ENCODE measurements around the gene TSC1.
"Not testable (repeated sequence)": the region's sequence is repeated elsewhere in the genome, so short reads cannot be mapped to it uniquely, and the experiment has no call there.

The TSC1 gene

DNA sequence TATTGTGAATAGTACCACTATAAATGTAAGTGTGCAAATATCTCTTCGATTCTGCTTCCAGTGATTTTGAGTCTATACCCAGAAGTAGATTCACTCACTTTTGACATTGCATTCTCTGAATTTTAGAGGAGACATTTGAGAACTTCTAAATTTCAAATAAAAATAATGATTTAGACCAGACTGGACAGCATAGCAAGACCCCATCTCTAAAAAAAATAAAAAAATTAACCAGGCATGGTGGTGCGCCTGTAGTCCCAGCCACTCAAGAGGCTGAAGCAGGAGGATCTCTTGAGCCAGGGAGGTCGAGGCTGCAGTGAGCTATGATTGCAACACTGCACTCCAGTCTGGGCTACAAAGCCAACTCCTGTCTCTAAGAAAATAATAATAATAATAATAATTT, 32.2 kb upstream of the TSC1 start:
- DNase-seq (ENCODE audit: low read depth): no peak

DNA sequence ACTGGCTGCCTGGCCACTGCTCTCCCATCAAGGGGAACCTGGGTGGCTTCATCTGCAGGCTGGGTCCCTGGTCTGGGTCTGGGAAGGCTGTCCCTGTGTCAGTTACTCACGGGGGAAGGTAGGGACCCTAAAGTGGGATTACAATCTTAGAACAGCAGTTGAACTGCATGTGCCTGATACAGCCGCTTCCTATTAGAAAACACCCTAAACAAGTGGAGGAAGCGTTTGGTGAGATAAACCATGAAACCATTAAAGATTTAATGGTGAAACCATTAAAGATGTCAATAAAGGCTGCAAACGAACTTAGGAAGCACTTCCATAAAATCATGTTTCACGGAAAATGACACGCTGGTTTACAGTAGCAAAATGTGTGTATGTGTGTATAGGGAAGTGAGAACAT, 31.5 kb upstream of the TSC1 start:
- no peak for DNase-seq (ENCODE audit: low read depth)

DNA sequence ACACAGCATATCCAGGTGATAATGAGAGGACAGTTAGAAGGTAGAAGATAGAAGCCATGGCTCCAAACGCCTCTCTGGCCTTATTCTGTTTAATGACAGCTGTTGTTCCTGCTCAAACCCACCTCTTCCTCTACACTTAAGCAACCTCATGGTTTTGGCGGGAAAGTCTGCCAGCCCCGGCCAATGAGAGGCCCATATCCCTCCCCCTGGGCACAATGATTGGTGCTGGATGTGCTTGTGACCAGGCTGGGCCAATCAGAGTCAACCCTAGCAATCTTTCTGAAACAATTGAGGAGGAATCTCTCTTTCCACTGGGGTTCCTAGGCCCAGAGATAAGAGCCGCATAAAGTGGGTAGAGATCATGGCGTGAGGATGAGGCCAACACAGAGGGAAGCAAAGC, 29.3 kb upstream of the TSC1 start:
- no peak for DNase-seq (ENCODE audit: low read depth)

DNA sequence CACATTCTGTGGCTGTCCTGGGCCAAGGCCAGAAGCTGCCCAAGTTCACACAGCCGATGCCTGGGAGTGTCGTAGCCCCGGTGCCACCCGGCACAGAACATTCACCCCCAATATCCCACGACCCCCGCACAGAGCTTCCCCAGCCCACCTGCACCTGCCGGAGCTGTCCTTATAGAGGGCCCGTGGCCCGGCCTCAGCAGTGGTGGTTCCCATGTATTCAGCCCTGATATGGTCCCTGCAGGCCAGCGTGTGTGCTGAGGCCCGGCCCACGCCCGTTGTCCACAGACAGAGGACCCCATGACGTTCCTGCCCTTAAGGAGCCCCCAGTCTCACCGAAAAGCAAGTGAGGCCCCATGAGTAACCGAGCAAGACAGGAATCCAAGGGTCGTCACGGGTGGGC, 28.8 kb upstream of the TSC1 start:
- no peak for DNase-seq (ENCODE audit: low read depth)

DNA sequence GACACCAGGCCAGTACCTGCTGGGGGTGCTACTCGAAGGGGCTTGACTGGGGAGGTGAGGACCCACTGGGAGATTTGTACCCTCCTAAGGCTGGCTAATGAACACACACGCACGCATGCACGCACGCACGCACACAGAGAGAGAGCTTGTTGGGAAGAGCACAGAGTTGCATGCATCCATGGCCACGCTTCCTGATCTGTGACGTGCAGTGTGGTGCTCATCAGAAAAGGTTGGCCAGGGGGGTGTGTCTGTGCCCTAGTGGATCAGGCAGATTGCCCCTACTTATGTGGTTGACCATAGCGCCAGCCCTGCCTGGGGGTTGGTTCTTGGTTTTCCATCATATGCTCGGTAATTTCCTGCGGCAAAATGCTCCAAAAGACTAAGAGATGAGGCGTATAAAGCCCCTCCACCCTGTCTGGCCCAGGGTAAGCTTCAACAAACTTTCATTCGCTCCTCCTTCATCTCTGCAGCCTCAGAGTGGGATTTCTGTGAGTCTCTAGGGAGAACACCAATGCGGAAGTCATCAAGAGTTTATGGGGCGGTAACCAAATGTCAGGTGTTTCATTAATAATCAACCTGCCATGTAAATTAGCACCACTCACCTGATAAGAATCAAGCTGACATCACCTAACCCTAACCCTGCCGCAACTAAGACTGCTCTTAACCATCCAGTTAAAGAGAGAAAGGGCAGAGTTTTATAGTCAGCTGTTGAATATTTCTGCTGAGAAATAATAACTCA, 26.1 kb upstream of the TSC1 start:
- DNase-seq (ENCODE audit: low read depth): no peak

DNA sequence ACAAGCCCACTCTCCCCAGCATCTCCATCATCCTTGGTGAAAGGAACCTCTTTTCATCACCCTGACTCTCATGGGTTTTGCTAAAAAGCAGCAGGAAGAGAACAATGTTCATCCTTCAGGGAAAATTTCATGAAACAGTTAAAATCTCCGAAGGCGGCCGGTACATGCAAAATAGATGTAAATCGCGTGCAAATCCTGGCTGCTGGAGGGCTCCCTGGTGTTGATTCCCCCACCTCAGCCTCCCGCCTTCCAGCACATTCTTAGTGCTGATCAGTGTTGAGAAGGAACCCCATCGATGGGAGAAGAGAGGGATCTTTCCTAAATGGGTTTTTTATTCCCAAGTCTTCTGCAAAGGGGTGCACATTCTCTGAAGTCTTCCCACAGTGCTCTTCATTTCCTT, 25.4 kb upstream of the TSC1 start:
- DNase-seq (ENCODE audit: low read depth): no peak

DNA sequence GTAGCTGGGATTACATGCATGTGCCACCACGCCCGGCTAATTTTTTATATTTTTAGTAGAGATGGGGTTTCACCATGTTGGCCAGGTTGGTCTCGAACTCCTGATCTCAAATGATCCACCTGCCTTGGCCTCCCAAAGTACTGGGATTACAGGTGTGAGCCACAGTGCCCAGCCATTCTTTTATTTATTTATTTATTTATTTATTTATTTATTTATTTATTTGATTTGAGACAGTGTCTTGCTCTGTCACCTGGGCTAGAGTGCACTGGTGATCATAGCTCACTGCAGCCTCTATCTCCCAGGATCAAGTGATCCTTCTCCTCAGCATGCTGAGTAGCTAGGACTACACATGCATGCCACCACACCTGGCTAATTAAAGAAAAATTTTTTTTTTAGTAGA, 23.5 kb upstream of the TSC1 start:
- DNase-seq (ENCODE audit: low read depth): not testable (repeated sequence)

DNA sequence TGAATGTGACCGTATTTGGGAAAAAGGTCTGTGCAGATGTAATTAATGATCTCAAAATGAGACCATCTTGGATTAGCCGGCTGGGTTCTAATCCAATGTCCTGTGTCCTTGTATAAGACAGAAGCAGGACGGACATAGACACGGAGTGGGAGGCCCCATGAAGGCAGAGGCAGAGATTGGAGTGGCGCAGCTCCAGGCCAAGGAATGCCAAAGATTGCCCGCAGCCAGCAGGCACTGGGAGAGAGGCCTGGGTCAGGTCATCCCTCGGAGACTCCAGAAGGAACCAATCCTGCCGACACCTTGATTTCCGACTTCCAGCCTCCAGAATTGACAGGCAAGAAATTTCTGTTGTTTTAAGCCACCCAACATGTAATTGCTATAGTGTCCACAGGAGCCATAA, 21.1 kb upstream of the TSC1 start:
- DNase-seq (ENCODE audit: low read depth): no peak

DNA sequence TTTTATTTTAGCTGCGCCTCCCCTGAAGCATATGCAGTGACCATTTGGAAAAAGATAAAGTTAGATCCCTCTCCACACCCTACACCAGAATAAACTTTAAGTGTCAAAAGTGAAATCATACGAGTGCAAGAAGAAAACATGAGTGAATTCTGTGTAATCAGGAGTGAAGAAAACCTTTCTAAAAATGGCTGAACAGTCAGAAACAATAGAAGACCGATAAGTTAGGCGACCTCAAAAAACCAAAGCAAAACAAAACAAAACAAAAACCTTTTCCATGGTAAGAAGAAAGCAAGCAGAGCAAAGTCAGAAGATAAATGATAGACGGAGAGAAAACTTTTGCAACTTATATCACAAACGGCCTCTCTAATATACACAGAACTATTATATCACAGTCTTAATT, 16.6 kb upstream of the TSC1 start:
- DNase-seq (ENCODE audit: low read depth): no peak

DNA sequence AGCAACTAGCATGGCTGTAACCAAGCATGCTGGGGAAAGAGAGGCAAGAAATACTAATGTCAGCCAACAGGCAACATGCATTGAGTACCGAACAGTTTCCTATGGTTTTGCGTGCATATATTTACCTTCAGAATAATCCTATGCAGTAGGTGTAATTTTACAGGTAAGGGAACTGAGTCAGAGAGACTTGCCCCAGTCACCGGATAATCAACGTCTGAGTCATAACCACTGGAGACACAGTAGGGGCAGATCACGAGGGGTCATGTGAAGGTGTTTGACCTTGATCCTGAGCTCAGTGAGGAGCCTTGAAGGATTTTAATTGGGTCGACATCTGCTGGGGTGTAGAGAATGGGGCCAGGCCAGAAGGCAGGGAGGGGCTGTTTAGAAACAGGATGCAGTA, 13.4 kb upstream of the TSC1 start:
- DNase-seq (ENCODE audit: low read depth): no peak

DNA sequence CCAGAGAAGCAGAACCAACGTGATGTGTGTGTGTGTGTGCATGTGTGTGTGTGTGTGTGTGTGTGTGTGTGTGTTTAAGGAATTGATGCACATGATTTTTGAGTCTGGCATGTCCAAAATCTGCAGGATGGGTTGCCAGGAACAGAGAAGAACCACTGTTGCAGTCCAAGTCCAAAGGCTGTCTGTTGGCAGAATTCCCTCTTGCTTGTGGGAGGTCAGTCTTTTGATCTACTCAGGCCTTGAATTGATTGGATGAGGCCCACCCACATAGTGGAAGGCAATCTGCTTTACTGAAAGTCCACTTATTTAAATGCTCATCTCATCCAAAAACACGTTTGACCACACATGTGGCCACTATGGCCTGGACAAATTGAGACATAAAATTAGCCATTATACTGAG, 11.4 kb upstream of the TSC1 start:
- no peak for DNase-seq (ENCODE audit: low read depth)

DNA sequence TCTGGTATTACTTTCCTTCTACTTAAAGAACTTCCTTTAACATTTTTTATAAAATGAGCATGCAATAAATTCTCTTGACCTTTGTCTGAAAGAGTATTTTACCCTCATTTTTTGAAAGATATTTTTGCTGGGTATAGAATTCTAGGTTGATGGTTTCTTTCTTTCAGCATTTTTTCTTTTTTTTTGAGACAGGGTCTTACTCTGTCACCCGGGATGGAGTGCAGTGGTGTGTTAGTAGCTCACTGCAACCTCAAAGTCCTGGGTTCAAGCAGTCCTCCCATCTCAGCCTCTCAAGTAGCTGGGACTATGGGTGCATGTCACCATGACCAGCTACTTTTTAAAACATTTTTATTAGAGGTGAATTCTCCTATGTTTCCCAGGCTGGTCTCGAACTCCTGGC, 10.7 kb upstream of the TSC1 start:
- DNase-seq (ENCODE audit: low read depth): no peak

DNA sequence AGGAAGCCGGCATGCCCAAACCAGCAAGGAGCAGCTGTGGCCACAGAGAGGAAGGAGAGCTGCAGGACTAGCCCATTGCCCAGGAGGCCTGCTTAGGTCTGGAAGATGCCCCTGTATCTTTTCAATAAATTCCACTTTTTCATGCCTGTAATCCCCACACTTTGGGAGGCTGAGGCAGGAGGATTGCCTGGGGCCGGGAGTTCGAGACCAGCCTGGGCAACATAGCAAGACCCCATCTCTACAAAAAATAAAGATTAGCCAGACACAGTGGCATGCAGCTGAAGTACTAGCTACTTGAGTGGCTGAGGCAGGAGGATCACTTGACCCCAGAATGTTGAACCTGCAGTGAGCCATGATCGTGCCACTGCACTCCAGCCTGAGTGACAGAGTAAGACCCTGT, 5.3 kb upstream of the TSC1 start:
- DNase-seq (ENCODE audit: low read depth): no peak

DNA sequence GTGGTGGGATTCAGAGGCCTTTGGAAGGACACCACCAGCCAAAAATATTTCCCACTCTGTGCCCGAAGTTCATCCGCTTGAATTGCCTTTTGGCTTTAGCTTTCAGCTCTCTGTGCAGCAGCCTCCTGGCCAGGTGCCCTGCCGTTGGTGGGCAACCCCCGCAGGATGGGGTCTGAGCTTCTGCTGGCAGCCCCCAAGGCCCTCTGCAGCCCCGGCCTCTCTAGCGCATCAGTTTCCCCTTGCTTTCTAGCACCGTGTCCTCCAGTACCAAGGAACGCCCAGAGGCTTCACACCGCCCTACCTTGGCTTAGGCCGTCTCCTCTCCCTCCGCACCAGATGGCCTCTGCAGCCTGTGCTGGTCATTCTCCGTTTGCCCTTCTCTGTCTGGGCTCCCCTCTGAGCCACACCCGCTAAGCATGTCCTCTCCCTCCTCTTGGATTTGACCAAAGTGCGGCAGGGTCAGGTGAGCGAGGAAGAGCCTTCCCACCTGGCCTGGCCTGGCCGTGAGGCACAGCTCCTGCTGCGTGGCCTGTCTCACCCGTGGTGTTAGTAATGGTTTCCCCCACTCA, 4.2 kb upstream of the TSC1 start:
- DNase-seq (ENCODE audit: low read depth): no peak

DNA sequence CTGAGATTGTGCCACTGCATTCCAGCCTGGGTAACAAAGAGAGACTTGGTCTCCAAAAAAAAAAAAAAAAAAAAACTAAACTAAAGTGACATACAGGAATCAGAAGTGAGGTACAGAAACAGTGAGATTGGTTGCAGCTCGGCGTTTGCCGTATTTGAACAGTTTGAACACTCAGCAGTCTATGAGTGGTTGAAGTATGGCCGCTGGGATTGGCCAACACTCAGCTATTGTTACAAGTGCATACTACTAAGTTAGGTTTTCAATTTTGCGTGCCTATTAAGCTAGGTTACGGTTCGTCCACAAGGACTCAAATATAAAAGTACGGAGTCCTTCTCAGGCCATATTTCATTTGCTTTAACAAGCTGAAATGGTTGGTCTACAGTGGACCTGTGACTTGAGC, 3.3 kb upstream of the TSC1 start:
- DNase-seq (ENCODE audit: low read depth): no peak

DNA sequence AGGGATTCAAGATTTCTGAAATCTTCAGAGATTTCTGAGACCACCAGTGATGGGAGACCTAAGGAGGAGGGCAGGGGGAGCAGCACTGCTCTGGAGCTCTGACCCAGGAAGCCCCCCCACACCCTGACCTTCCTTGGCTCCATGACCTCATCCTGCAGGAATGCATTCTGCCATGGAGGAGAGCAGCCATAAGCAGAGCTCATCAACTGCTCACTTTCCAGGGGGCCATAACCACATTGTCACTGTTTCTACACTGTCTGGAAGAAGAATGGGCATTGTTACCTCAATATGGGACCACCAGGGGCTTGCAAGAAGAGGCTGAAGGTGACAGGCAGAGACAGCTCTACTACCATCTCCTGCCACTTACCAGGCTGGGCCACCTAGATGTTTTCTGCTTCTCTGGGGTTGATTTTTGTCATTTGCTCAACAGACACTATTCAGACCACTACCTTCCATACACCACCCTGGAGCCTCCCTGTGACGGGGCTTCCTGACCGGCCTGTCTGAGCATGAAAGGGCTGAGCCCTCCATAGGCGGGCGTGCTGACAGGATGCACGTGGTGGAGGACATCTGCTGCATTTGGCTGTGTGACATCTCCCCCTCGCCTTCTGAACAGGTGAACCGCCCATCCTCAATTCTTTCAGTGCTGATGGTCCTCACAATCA, 2.3 kb upstream of the TSC1 start:
- DNase-seq (ENCODE audit: low read depth): no peak

DNA sequence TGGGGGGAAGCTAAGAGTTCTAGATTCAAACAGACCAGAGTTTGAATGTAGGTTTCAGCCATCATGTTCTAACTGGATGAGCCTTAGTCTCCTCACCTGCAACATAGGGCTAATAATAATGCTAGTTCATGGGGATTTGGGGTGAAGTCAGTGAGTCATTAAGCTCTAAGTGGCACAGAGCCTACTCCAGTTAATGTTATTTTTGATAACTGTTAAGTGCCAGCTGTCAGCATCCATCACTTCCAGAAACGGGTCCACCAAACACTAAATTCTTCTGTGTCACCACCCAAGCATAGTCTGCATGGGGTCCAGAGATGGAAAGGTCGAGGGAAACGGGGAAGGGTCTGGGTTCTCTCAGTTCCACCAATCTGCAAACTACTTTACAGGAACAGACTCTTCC, 1.8 kb upstream of the TSC1 start:
- DNase-seq (ENCODE audit: low read depth): no peak

DNA sequence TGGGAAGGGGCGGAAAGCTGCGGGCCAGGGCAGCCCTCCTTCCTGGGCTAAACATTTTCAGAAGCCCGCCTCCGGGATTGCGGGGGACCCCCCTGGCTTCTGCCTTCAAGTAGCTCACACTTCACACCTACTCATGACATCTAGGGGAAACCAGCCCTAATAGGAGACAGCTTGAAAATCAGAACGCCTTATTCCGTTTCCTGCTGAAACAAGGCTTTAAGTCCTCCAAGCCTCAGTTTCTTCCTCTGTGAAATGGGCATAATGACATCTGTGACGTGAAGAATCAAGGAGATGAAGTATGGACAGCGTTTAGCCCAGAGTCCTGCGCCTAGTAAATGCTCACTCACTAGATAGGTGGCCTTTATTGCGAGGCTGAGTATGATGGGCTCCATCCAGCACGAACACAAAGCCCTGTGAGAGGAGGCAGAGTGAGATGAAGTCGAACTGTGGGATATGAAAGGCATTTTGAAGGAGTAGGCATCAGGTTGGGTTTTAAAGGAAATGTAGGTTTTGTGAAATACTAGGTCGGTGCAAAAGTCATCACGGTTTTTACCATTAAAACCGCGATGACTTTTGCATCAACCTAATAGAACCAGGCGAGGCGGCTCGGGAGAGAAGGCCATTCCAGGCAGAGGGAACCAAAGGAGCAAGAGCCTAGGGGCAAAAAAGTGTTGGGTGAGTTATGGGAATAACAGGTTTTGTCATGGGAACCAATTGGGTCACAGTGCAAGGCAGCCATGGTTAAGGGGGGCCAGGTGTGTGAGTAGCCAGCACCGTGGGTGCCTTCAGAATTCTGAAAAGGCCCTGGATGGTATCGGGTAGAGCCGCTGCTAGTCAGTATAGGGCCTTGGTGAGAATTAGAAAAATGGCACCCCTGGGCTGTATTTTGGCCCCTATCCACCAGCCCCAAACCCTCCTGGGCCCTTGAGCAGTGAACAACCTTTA, 1.0 kb upstream of the TSC1 start:
- no peak for DNase-seq (ENCODE audit: low read depth)

DNA sequence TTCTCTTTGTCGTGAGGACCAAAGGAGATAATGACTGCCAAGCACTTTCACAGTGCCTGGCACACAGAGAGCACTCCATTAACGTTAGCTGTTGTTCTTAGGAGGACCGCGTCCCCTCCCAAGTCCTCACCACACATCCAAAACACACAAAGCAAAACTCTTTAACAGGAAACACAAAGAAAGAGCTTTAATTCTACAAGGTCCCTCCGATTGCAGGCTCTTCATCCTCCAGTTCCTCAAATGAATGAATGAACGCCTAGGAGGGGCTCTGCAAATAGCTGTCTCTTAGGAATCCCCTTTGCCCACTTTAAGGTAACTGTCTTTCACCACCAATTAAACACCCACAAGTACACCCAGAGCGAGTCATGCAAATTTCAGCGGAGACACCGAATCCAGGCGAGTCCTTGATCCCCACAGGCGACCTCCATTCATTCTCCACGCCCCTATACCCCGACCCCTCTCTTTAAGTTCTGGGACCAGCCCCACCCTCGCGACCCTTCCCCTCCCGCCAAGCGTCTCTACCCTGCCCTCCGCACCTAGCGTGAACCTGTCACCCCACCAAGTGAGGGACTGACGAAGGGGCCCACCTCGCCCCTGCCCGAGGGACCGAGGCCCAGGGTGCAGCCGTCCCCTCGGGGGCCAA, 644 bp downstream of the TSC1 start:
- DNase-seq (ENCODE audit: low read depth): no peak

DNA sequence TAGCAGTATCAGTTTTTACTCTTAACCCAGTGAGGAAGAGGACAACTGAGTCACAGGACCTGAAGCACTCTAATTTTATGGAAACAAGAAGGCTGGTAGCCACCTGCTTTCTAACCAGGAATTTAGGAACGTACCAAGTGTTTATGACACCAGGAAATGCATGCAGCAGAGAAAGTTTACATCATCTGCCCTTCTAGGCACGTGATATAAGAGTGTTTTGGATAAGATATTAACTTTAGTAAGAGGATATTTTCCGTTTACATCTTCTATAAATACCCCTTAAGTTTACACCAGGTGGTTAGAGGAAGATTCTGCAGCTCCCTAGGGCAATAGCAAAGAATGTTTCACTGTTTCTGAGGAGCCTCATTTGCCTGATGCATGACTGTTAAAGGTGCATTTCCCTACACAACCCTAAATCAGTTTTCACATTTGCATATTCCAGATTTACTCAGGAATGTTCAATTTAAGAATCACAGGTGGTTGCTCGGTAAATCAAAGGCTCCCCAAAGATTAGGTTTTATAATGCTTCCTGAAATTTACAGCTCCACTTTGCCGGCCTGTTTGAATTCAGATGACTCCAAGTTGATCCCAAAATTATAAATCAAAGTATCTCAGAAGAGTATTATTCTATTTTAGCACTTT, 1.8 kb downstream of the TSC1 start:
- DNase-seq (ENCODE audit: low read depth): no peak

DNA sequence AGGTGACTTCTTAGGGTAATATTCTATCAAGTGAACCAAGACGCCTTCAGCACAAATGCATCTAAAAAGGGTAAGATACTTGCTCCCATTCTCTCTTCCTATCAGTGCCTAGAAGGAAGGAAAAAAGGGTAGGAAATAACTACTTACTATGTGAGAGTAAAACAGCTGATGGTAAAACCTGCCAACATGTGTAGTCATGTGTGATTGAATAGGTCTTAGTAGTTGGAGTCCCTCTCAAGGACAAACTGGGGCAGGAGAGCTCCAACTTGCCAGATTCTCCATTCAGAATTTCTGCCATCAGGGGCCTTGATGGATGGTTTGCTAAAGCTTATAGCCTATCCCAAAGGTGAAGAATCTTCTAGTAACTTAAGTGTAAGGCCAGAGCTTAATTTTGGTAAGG, 5.2 kb downstream of the TSC1 start:
- DNase-seq (ENCODE audit: low read depth): no peak

DNA sequence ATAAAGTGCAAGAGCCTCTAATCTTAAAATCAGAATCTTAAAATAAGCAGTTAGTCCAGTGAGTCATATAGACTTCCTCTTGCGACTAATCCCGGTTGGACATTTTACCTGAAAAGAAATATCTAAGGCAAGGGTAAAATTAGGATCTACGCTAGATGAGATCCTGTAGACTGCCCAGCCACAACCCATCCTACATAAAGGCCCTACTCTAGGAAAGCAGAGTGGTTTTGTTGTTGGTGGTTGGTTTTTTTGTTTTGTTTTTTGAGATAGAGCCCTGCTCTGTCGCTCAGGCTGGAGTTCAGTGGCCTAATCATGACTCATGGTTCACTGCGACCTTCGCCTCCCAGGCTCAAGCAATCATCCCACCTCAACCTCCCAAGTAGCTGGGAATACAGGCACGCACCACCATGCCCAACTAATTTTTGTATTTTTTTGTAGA, 6.9 kb downstream of the TSC1 start:
- no peak for DNase-seq (ENCODE audit: low read depth)

All from HS-27A (cell line).